HAP-1 (cell line): Measurements from ENCODE around the gene WNT7A.
A peak's percentile ranks its signal among the peaks of the same experiment; 100 is the strongest.

Source experiments
- DNase-seq, 2 experiments: peaks; one replicate each; pipeline ENCODE4 v3.0.0-alpha.2; 2016 to 2020; ENCODE audit warnings: low spot score in 2 of 2
- H3K27me3 ChIP-seq: fragments of 250-450 bp; sonication (Bioruptor Pico); 2 replicates; pipeline ENCODE4 v1.5.1; 2020; ENCODE audit warnings: low read depth, mild to moderate bottlenecking, moderate library complexity
- H3K36me3 ChIP-seq: fragments of 250-450 bp; sonication (Bioruptor Pico); replicated peaks from 2 replicates; pipeline ENCODE4 v1.5.1; 2020; ENCODE audit warnings: mild to moderate bottlenecking
- H3K4me1 ChIP-seq: fragments of 250-450 bp; sonication (Bioruptor Pico); 2 replicates; pipeline ENCODE4 v1.5.1; 2020; ENCODE audit warnings: mild to moderate bottlenecking
- H3K4me3 ChIP-seq: fragments of 250-450 bp; sonication (Bioruptor Pico); 2 replicates; pipeline ENCODE4 v1.5.1; 2020; ENCODE audit warnings: mild to moderate bottlenecking, moderate library complexity
- H3K9me3 ChIP-seq: fragments of 250-450 bp; sonication (Bioruptor Pico); 2 replicates; pipeline ENCODE4 v1.5.1; 2020; ENCODE audit warnings: mild to moderate bottlenecking, moderate library complexity
- in situ Hi-C: fragments of 300-500 bp; cut with MboI; formaldehyde crosslinking; loops from 3 replicates; pipeline ENCODE4 v1.14.3; 2020; ENCODE audit warnings: low sequenced_read_pairs, inconsistent platforms, mixed read lengths

Gene WNT7A

DNA sequence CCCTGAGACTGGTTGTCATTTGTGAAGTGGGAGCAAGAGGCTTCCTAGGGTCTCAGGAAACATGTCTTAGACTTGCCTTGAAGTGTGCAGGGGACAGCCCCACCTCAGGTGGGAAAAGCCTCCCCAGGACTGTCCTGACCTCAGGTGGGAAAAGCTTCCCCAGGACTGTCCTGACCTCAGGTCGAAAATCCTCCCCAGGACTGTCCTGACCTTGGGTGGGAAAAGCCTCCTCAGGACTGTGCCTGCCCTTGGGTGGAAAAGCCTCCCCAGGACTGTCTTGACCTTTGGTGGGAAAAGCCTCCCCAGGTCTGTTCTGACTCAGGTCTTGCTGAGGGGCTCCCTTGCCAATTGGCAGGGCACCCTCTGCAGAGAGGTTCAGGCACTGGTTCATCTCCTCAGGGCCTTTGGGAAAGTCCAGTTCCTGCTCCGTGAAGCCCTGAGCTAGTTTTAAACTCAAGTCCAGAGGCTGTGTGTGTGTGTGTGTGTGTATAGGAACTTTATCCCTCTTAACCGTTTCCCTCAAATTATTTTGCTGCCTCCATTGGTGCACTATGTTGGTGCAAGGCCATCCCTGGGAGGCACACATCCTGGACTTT is 64.7 kb downstream of the WNT7A start:
- no peaks in the 10 kb centered on the region for H3K27me3 ChIP-seq
- H3K4me3 ChIP-seq, result no peak overlapping the region
- H3K36me3 ChIP-seq, result no peaks in the 10 kb centered on the region
- no peak for DNase-seq
- peaks cover 8% of the 10 kb centered on the region for H3K9me3 ChIP-seq
- in situ Hi-C loops, result no loop called here
- no peaks in the 10 kb centered on the region for H3K4me1 ChIP-seq

DNA sequence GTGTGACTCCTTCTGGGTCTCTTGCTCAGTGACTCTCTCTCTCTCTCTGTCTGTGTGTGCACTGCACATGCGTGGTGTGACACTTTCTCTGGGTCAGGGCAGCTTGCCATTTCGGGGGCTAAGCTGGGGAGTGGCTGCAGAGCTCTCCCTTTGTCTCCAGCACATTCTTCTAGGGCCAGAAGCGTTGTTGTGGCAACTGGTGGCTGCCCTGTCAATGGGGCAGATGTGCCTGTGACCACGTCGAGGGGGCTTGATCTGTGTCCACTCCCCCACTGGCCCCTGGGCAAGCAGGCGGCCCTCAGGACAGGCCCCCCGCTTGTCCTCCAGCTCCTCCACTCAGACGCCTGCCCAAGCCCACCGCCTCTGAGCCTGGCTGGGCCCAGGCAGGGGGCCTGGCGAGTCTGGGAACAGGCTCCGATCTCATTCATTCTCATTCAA is 67.8 kb downstream of the WNT7A start:
- H3K9me3 ChIP-seq, result peaks cover 8% of the 10 kb centered on the region
- H3K4me3 ChIP-seq, result no peak overlapping the region
- H3K4me1 ChIP-seq, result no peaks in the 10 kb centered on the region
- peak in 1 of 2 experiments; percentile 48 for DNase-seq
- in situ Hi-C loops, result no loop called here
- no peaks in the 10 kb centered on the region for H3K27me3 ChIP-seq
- H3K36me3 ChIP-seq, result no peaks in the 10 kb centered on the region

DNA sequence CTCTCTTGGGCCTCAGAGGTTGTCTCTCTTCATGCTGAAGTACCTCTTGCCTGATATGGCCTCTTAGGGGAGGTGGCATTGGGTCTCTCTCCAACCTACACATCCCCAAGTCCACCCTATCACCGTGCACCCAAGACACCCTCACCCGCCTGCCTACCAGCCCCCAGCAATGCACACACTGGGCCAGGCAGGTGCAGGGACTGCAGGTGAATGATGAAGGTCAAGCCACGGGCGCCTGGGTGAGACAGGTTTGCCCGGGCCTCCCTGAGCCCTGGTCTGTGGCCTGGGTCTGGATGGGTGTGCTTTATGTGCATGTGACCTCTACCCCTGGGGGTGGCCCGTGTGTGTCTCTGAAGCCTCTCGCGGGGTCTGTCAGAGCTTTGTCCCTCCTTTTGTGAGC is 68.3 kb downstream of the WNT7A start:
- Histone ChIP-seq H3K4me1 (no peaks in the 10 kb centered on the region), H3K27me3 (no peaks in the 10 kb centered on the region), H3K9me3 (peaks cover 8% of the 10 kb centered on the region), H3K4me3 (no peak overlapping the region), H3K36me3 (no peaks in the 10 kb centered on the region)
- in situ Hi-C loops, result no loop called here
- no peak for DNase-seq

DNA sequence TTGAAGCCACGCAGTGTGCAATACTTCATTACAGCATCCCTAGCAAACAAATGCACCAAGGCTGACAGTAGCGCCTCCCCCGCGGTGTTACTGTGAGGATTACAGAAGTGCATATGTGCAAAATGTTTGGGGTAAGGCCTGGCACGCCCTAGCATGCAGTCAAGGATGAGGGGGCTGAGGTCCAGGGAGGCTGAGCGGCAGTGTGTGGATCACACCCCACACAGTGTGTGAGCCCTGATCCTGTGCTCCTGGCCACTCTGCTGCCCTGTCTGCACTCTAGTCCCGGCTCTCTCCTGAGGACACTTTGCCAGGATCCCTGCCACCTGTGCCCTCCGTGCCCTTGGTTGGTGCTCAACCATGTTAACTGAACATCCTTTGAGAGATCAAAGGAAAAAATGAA is 71.3 kb downstream of the WNT7A start:
- no peaks in the 10 kb centered on the region for H3K36me3 ChIP-seq
- in situ Hi-C loops, result no loop called here
- H3K4me1 ChIP-seq, result no peaks in the 10 kb centered on the region
- H3K4me3 ChIP-seq, result no peak overlapping the region
- no peak for DNase-seq
- H3K27me3 ChIP-seq, result no peaks in the 10 kb centered on the region
- no peaks in the 10 kb centered on the region for H3K9me3 ChIP-seq

DNA sequence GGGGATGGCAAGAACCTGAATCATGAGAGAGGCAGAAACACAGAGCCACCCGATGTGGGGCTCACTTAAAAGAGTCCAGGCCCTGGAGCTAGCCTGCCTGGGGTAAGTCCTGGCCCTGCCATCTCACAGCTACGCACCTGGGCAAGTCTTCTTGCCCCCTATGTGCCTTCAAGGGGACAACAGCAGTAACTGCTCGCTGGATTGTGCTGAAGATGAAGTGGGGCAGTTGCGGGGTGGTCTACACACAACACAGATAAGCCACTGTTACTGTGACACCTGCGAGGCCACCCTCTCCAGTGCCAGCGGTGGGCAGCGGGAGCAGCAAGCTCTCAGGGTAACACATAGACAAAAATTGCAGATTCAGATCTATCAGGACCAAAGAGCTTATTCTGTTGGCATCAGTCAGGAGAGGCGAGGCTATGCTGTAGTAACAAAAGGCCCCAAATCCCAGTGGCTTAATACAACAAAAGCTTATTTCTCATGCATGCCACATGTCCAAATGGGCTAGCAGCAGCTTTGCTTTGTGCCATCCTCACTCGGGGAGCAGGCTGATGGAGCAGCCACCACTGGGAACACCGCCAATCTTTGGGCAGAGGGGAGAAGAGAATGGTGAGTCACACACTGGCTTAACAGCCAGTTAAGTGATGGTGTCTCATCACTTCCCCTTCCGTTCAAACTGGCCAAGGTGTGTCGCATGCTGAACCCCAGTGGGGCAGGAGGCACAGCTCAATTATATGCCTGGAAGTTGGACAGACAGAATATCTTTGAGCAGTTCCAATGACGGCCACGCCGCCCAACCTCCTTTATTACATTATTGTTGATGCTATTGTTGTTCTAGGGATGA is 78.3 kb downstream of the WNT7A start:
- DNase-seq, result no peak
- no peaks in the 10 kb centered on the region for H3K9me3 ChIP-seq
- no peak overlapping the region for H3K4me3 ChIP-seq
- H3K4me1 ChIP-seq, result no peaks in the 10 kb centered on the region
- no peaks in the 10 kb centered on the region for H3K27me3 ChIP-seq
- in situ Hi-C loops, result no loop called here
- H3K36me3 ChIP-seq, result no peaks in the 10 kb centered on the region

DNA sequence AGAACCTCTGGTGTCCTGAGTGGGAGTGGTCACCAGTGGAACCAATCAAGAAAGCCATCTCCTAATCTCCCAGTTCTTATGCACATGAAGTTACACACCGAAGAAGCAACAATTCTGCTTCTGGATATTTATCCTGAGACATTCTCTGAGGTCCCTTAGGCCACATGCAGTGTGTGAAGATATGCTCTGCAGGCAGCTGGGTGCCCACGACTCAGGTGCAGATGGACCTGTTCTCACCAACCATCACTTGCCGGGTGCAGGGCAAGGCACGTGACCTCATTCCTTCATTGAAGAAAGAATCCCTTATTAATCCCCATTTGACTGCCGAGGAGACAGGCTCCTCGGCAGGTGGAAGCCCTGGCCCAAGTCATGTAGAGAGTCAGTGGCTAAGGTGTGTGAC is 79.8 kb downstream of the WNT7A start:
- H3K36me3 ChIP-seq, result no peaks in the 10 kb centered on the region
- H3K9me3 ChIP-seq, result no peaks in the 10 kb centered on the region
- in situ Hi-C loops, result no loop called here
- DNase-seq, result no peak
- no peak overlapping the region for H3K4me3 ChIP-seq
- no peaks in the 10 kb centered on the region for H3K27me3 ChIP-seq
- no peaks in the 10 kb centered on the region for H3K4me1 ChIP-seq

DNA sequence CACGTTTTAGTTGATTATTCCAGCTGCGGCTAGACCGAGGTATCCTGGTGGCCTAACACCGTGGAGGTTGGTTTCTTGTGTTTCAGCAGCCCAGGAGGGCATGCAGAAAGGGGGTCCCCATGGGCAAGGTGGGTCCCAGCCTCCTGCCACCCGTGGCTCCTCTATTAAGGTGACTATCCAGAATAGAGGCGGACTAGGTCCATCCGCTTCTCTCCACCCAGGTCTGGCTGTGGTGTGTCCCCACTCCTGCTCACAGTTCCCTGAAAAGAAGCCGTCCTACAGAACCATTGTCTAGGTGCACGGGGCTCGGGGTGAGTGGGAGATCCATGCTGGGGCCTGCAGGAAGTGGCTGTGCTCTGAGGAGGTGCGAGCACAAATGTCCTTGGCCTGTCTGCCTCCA is 81.5 kb downstream of the WNT7A start:
- in situ Hi-C loops, result no loop called here
- H3K36me3 ChIP-seq, result no peaks in the 10 kb centered on the region
- H3K4me3 ChIP-seq, result no peak overlapping the region
- no peaks in the 10 kb centered on the region for H3K4me1 ChIP-seq
- H3K9me3 ChIP-seq, result no peaks in the 10 kb centered on the region
- no peaks in the 10 kb centered on the region for H3K27me3 ChIP-seq
- no peak for DNase-seq

DNA sequence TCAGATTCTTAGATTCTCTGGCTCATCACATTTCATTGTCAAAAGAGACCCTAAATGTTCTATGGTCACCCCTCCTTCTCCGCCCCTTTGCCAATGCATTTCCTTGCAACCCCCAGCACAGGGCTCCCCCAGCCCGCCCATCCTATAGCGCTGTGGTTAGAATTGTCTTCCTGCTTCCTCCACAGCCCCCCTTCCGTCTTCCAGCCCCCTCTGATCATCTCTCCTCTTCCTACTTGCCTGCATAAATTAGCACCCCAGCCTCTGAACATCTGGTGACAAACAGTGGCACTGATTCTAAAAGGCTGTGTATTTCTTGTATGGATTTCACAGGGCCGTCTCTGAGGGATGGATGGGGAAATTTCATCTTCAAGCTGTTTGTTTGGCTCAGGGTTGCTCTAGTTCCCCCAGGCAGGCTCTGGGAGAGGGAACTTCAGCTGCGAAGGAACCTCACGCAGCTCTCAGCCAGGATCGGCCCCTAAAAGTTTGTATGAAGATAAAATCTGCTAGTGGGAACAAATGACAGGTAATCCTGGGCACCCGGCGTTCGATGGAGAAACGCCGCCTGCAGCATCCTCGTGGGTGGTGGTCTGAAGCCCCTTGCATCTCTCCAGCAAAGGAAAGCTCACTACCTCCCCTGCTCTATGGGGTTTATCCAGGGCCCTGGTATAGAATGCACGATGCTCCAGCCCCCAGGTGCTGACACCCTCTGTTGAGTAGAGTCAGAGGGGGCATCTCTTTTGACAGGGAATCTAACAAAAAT is 83.0 kb downstream of the WNT7A start:
- no peak for DNase-seq
- H3K9me3 ChIP-seq, result no peaks in the 10 kb centered on the region
- no peak overlapping the region for H3K4me3 ChIP-seq

DNA sequence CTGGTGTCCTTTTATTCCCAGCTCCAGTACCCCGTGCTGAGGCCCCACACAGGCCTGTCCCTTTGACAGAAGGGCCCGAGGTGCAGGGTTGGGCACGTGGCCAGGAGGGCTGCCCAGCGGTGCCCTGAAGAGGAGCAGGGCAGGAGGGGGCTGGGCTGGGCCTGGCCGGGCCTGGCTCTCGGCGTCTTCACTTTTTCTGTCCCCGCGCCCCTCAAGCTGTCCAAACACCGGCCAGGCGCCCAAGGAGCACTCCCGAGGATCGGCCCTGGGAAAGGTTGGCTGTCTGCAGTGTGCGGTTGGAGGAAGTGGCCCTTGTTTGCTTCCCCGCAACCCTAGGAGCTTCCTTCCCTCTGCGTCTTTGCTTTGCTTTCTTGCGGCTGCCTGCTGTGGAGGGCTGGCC is 84.1 kb downstream of the WNT7A start:
- Histone ChIP-seq H3K4me3 (no peak overlapping the region), H3K27me3 (peaks cover 7% of the 10 kb centered on the region; the same call in 1 of the 2 replicates), H3K4me1 (no peaks in the 10 kb centered on the region), H3K36me3 (no peaks in the 10 kb centered on the region), H3K9me3 (no peaks in the 10 kb centered on the region)
- in situ Hi-C loops, result no loop called here
- DNase-seq, result no peak

More for the DNA sequence above, 83.0 kb downstream of the WNT7A start:
- H3K4me1 ChIP-seq, result no peaks in the 10 kb centered on the region
- H3K27me3 ChIP-seq, result peaks cover 5% of the 10 kb centered on the region; the same call in 1 of the 2 replicates
- no peaks in the 10 kb centered on the region for H3K36me3 ChIP-seq
- in situ Hi-C loops, result no loop called here

DNA sequence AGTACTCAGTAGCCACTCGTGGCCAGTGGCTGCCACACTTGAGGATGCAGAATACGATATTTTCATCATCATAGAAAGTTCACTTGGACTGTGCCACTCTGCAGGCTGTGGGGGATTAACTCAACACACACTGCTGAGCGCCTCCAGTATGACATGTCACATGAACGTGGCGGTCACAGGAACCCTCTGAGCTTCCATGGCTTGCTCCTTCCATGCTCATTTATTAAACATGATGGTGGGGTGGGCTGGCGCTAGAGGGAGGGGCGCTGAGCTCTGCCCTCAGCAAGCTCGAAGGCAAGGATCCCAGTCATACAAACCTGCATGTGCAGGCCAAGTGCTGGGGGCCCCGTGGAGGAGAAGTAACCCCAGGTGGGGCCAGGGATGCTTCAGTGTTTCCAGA is 85.5 kb downstream of the WNT7A start:
- no peak overlapping the region for H3K4me3 ChIP-seq
- H3K4me1 ChIP-seq, result no peaks in the 10 kb centered on the region
- DNase-seq, result no peak
- peaks cover 7% of the 10 kb centered on the region; the same call in 1 of the 2 replicates for H3K27me3 ChIP-seq
- H3K9me3 ChIP-seq, result no peaks in the 10 kb centered on the region
- H3K36me3 ChIP-seq, result no peaks in the 10 kb centered on the region
- in situ Hi-C loops, result no loop called here

DNA sequence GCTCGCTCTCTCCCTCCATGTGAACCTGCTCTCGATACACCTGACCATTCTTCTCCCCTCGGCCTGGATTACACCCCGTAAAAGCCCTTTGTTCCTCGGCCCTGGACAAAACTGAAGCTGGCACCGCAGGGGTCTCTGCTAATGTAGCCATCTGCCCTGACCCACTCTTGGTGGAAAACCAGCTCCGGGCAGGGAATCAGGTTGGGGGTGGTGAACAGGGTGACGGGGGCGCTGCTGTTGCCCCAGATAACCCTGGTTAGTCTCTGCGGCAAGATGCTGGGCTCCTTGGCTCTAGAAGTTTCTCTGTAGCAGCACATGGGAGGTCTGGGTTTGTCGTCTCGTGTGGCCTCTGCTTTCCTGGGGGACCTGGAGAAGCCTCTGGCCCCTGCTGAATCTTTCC is 86.4 kb downstream of the WNT7A start:
- Histone ChIP-seq H3K4me1 (no peaks in the 10 kb centered on the region), H3K9me3 (no peaks in the 10 kb centered on the region), H3K4me3 (no peak overlapping the region), H3K36me3 (no peaks in the 10 kb centered on the region), H3K27me3 (peaks cover 10% of the 10 kb centered on the region; the same call in 1 of the 2 replicates)
- in situ Hi-C loops, result no loop called here
- DNase-seq, result no peak

DNA sequence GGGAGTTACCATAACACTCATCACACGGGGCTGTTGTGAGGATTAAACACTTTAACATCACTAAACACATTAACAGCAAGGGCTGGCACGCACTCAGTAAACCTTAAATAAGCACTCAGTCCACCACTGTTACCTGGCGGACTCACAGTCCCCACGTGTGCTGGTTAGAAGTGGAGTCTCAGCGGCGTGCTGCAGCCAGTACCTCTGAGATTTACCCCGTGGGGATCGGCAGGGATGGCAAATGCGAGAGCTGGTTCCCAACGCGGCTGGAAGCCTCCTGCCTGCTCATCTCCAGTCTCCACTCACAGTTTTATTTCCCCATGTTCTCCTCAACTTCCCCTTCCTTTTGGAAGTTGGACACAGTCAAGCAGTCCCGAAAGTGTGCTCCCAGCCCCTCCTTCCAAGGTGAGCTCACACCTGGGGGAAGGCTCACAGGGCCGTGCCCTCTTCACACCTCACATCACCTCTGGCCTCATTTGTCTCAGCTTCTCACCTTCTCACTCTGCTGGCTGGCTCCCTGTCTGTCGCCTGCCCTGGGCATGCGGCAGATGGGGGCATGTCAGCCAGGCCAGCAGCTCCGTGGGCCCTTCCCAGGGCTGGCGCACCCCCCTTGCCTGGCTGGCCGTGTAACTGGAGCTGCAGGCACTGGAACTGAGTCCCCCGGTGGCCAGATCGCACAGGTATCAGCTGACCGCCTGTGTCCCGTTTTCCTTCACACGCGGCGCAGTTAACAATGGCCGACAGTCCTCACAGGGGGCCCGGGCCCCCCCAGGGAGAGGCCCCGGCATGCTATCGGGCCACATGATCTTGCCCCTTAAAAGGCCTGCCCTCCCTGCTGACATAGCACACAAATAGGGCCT is 87.1 kb downstream of the WNT7A start:
- Histone ChIP-seq H3K9me3 (no peaks in the 10 kb centered on the region), H3K4me3 (no peak overlapping the region), H3K36me3 (no peaks in the 10 kb centered on the region), H3K4me1 (no peaks in the 10 kb centered on the region), H3K27me3 (peaks cover 11% of the 10 kb centered on the region; the same call in 1 of the 2 replicates)
- in situ Hi-C loops, result no loop called here
- no peak for DNase-seq

DNA sequence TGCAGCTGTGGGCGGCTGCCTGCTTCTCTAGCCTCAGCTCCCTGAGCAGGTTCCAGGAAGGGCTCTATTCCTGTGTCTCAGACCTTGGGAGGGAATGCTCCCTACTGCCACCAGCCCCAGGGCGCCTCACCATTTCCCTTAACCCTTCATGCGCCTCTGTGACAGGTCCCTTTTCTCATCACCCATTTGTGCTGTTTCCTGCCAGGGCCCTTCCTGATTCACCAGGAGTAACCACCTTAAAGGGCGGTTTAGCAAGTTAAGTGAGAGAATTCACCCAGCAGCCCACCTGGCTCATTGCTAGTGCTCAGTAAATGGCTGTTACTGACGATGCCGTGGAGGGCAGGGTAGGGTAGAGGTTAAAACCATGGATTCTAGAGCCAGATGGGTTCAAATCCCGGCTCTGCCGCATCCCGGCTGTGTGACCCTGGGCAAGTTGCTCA is 87.8 kb downstream of the WNT7A start:
- Histone ChIP-seq H3K4me3 (no peak overlapping the region), H3K9me3 (no peaks in the 10 kb centered on the region), H3K27me3 (peaks cover 11% of the 10 kb centered on the region; the same call in 1 of the 2 replicates), H3K4me1 (no peaks in the 10 kb centered on the region), H3K36me3 (no peaks in the 10 kb centered on the region)
- in situ Hi-C loops, result no loop called here
- no peak for DNase-seq
